Fibroblast of skin of left quadriceps (primary cell): Measurements from ENCODE around the gene GCHFR.

Experiments used
- DNase-seq, 2 experiments: peaks; one replicate each; pipeline ENCODE4 v3.0.0-alpha.2; 2013; ENCODE audit warnings: low read depth in 2 of 2

GCHFR gene

GRCh38 chr15:40754883-40755811, 8.7 kb upstream of the GCHFR start, which contains the start of gene RMDN3:
Gene RMDN3 (minus strand): TSS chr15:40755254. CDS start chr15:40754783, 471 bp downstream.
- peak; percentile 82 to 84 for DNase-seq

- DNase-seq = no peak
Measured at GRCh38 chr15:40755812-40756208, 8.1 kb upstream of the GCHFR start.

GRCh38 chr15:40756938-40757337, 6.9 kb upstream of the GCHFR start:
- DNase-seq = no peak

- no peak for DNase-seq
Measured at GRCh38 chr15:40759961-40760360, 3.9 kb upstream of the GCHFR start.

GRCh38 chr15:40762919-40763800, 708 bp upstream of the GCHFR start:
- no peak for DNase-seq

- no peak for DNase-seq
Measured at GRCh38 chr15:40764629-40765103, 798 bp downstream of the GCHFR start.

- no peak for DNase-seq
Measured at GRCh38 chr15:40766194-40766815, 2.4 kb downstream of the GCHFR start.

- no peak for DNase-seq
Measured at GRCh38 chr15:40766906-40767837, 3.3 kb downstream of the GCHFR start.

GRCh38 chr15:40767838-40768500, 4.1 kb downstream of the GCHFR start:
- DNase-seq = no peak

GRCh38 chr15:40768521-40769273, 4.8 kb downstream of the GCHFR start:
- no peak for DNase-seq

GRCh38 chr15:40769274-40770146, 5.6 kb downstream of the GCHFR start, which contains the start of gene C15orf62:
Gene C15orf62 (plus strand): TSS chr15:40769980. CDS start chr15:40770496, 516 bp downstream.
- DNase-seq = no peak

- no peak for DNase-seq
Measured at GRCh38 chr15:40770147-40770721, 6.4 kb downstream of the GCHFR start.

- DNase-seq = no peak
Measured at GRCh38 chr15:40771242-40771641, 7.4 kb downstream of the GCHFR start.

- no peak for DNase-seq
Measured at GRCh38 chr15:40772014-40772413, 8.1 kb downstream of the GCHFR start.

- no peak for DNase-seq
Measured at GRCh38 chr15:40773496-40773895, 9.6 kb downstream of the GCHFR start.

GRCh38 chr15:40773902-40774301, 10.0 kb downstream of the GCHFR start:
- DNase-seq = no peak

- no peak for DNase-seq
Measured at GRCh38 chr15:40775007-40775406, 11.1 kb downstream of the GCHFR start.
